Keratinocyte (primary cell): ENCODE measurements around the gene DENND2A. TPM values are rescaled to one million over a fixed set of nuclear protein-coding genes. Genes with fewer than 3 reads are reported as not detected.

ENCODE experiments used
- DNase-seq: peaks from one replicate; pipeline ENCODE4 v3.0.0-alpha.2; 2011; ENCODE audit warnings: low read depth, missing footprints, low spot score
- FAIRE-seq: peaks from 2 replicates; lab custom pipeline; 2011; peaks lifted over from hg19 to GRCh38; lab: Jason Lieb, UNC
- H2AFZ ChIP-seq: 2 replicates; pipeline ENCODE4 v1.6.0; 2012; ENCODE audit warnings: low read length, control low read depth, inconsistent platforms; ENCODE audit not compliant: control insufficient read depth
- H3K27ac ChIP-seq: 2 replicates; pipeline ENCODE4 v1.5.1; 2011; ENCODE audit warnings: low read length; ENCODE audit not compliant: control insufficient read depth, insufficient read depth
- H3K27me3 ChIP-seq: 3 replicates; pipeline ENCODE4 v1.6.0; 2011; ENCODE audit warnings: low read length; ENCODE audit not compliant: control insufficient read depth, insufficient read depth; ENCODE audit errors: extremely low read depth
- H3K36me3 ChIP-seq, 2 experiments: 2 replicates in 1 of 2; 3 replicates in 1 of 2; pipeline ENCODE4 v1.5.1; 2011; ENCODE audit warnings: low read length in 2 of 2, mild to moderate bottlenecking in 1 of 2; ENCODE audit not compliant: control insufficient read depth in 2 of 2, insufficient read depth in 2 of 2; ENCODE audit errors: extremely low read depth in 1 of 2
- H3K4me1 ChIP-seq: 3 replicates; pipeline ENCODE4 v1.5.1; 2011; ENCODE audit warnings: low read length; ENCODE audit not compliant: control insufficient read depth, insufficient read depth; ENCODE audit errors: extremely low read depth
- H3K4me2 ChIP-seq: 3 replicates; pipeline ENCODE4 v1.6.0; 2011; ENCODE audit warnings: low read depth, low read length; ENCODE audit not compliant: control insufficient read depth, insufficient read depth; ENCODE audit errors: extremely low read depth
- H3K4me3 ChIP-seq, 3 experiments: fragments of 200-600 bp in 1 of 3; sonication (generic) in 1 of 3; 2 replicates in 2 of 3; 3 replicates in 1 of 3; pipeline ENCODE4 v1.5.1; 2011 to 2016; ENCODE audit warnings: low read length in 3 of 3, mild to moderate bottlenecking in 3 of 3, control low read depth in 2 of 3, inconsistent platforms in 1 of 3, low read depth in 1 of 3, mixed read lengths in 1 of 3, mixed run types in 1 of 3, moderate library complexity in 1 of 3; ENCODE audit not compliant: control insufficient read depth in 2 of 3, insufficient read depth in 2 of 3; ENCODE audit errors: extremely low read depth in 1 of 3
- H3K79me2 ChIP-seq: 2 replicates; pipeline ENCODE4 v1.6.0; 2012; ENCODE audit warnings: low read length; ENCODE audit not compliant: control insufficient read depth, insufficient read depth
- H3K9ac ChIP-seq: 3 replicates; pipeline ENCODE4 v1.6.0; 2011; ENCODE audit warnings: low read length; ENCODE audit not compliant: control insufficient read depth, insufficient read depth; ENCODE audit errors: extremely low read depth
- H3K9me1 ChIP-seq: 3 replicates; pipeline ENCODE4 v1.6.0; 2011; ENCODE audit warnings: low read length; ENCODE audit not compliant: control insufficient read depth, insufficient read depth; ENCODE audit errors: extremely low read depth
- H3K9me3 ChIP-seq: 2 replicates; pipeline ENCODE4 v1.5.1; 2012; ENCODE audit warnings: low read depth, low read length; ENCODE audit not compliant: control insufficient read depth
- H4K20me1 ChIP-seq: 3 replicates; pipeline ENCODE4 v1.6.0; 2011; ENCODE audit warnings: low read length; ENCODE audit not compliant: control insufficient read depth, insufficient read depth; ENCODE audit errors: extremely low read depth
- EZH2 ChIP-seq: IDR thresholded peaks from one replicate; pipeline ENCODE4 v1.6.1; 2012; ENCODE audit warnings: inconsistent platforms, mild to moderate bottlenecking, low read length, moderate library complexity
- dilution Hi-C: fragments of 300-500 bp; cut with MboI; formaldehyde crosslinking; loops from one replicate; pipeline ENCODE4 v1.7.0; 2020; ENCODE audit warnings: low sequenced_read_pairs; ENCODE audit not compliant: extremely low pct_ligation_motif_present
- polyA plus RNA-seq, 5 experiments: library from polyadenylated mRNA; depleted of rRNA in 3 of 5; stranded (reverse) in 3 of 5; stranded (forward) in 1 of 5; unstranded in 1 of 5; fragments of >200 nt; gene quantifications; 1 replicate in 1 of 5; 2 replicates in 3 of 5; 3 replicates in 1 of 5; pipeline versions ENCODE4 v1.2.1 to v1.2.3, GENCODE V29; 2011 to 2012; ENCODE audit warnings: missing spikeins in 2 of 5, low read depth in 1 of 5, low replicate concordance in 1 of 5
- TF ChIP-seq, protein P1 (sequence below), 3 experiments: IDR thresholded peaks in 1 of 3; conservative IDR thresholded peaks in 1 of 3; optimal IDR thresholded peaks in 1 of 3; 2 replicates in 2 of 3; 3 replicates in 1 of 3; pipeline versions ENCODE3 to v1.5.1; 2011; ENCODE audit warnings: low read length in 3 of 3, mild to moderate bottlenecking in 3 of 3, moderate library complexity in 2 of 3, control low read depth in 1 of 3, inconsistent platforms in 1 of 3; ENCODE audit not compliant: insufficient read depth in 2 of 3; ENCODE audit errors: extremely low read depth in 1 of 3

DENND2A gene
- polyA plus RNA-seq, 1 donor (not counting 4 experiments of a cell fraction or from before 2014, with no cell fraction given) = 1.8 TPM

DNA sequence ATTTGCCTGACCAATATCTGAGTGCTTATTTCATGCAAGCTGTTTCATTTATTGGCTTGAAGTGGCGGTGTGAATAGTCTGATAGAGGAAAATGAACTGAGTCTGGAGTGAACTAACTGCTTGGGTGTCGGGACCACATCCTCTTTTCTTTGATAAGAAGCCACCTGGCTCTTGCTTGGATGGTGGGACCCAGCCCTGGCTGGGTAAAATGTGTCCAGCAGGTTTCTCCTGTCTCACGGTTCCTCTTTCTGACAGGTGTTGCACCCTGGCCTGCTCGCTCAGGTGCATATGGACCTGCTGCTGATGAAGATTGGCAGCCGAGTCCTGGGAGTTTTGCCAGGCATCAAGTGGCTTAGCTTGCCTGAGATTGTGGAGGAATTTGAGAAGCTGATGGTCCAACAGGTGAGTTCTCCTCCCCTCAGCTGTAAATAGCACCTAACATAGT, 33.8 kb upstream of the DENND2A start:
- Histone ChIP-seq H3K36me3 (peaks cover 3 to 7% of the 10 kb centered on the region in 2 experiments), H2AFZ (no peak overlapping the region), H3K79me2 (no peaks in the 10 kb centered on the region), H3K9ac (no peak overlapping the region), H3K9me3 (no peaks in the 10 kb centered on the region), H3K9me1 (no peaks in the 10 kb centered on the region), H3K4me2 (peak overlapping the region; percentile 83), H4K20me1 (no peaks in the 10 kb centered on the region), H3K4me3 (no peak overlapping the region), H3K27me3 (no peaks in the 10 kb centered on the region), H3K27ac (no peak overlapping the region), H3K4me1 (peaks cover 16% of the 10 kb centered on the region)
- dilution Hi-C loops = no loop called here
- TF ChIP-seq, protein P1, sequence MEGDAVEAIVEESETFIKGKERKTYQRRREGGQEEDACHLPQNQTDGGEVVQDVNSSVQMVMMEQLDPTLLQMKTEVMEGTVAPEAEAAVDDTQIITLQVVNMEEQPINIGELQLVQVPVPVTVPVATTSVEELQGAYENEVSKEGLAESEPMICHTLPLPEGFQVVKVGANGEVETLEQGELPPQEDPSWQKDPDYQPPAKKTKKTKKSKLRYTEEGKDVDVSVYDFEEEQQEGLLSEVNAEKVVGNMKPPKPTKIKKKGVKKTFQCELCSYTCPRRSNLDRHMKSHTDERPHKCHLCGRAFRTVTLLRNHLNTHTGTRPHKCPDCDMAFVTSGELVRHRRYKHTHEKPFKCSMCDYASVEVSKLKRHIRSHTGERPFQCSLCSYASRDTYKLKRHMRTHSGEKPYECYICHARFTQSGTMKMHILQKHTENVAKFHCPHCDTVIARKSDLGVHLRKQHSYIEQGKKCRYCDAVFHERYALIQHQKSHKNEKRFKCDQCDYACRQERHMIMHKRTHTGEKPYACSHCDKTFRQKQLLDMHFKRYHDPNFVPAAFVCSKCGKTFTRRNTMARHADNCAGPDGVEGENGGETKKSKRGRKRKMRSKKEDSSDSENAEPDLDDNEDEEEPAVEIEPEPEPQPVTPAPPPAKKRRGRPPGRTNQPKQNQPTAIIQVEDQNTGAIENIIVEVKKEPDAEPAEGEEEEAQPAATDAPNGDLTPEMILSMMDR (optimal IDR thresholded peaks at IDR 0.05 in 1 of 3, IDR thresholded peaks at IDR 0.05 in 1 of 3, conservative IDR thresholded peaks at IDR 0.05 in 1 of 3; ENCODE audit: extremely low read depth in 1 of 3, insufficient read depth in 2 of 3, low read length in 3 of 3) = no peak
- TF ChIP-seq EZH2 = no peak
- DNase-seq (no peak), FAIRE-seq (no peak)

GRCh38 chr7:140673774-140674155, 33.2 kb upstream of the DENND2A start:
- no peaks in the 10 kb centered on the region for H3K9me3 ChIP-seq
- DNase-seq (no peak), FAIRE-seq (no peak)
- dilution Hi-C loops = no loop called here
- H3K4me1 ChIP-seq = peaks cover 16% of the 10 kb centered on the region
- no peak overlapping the region for H3K27ac ChIP-seq
- TF ChIP-seq, protein P1 (optimal IDR thresholded peaks at IDR 0.05 in 1 of 3, IDR thresholded peaks at IDR 0.05 in 1 of 3, conservative IDR thresholded peaks at IDR 0.05 in 1 of 3; ENCODE audit: extremely low read depth in 1 of 3, insufficient read depth in 2 of 3, low read length in 3 of 3) = no peak
- TF ChIP-seq EZH2 = no peak
- H3K36me3 ChIP-seq = peaks cover 1 to 3% of the 10 kb centered on the region in 2 experiments
- H3K79me2 ChIP-seq = no peaks in the 10 kb centered on the region
- peak overlapping the region; percentile 83 for H3K4me2 ChIP-seq
- no peaks in the 10 kb centered on the region for H3K9me1 ChIP-seq
- peak overlapping the region; percentile 68 for H3K9ac ChIP-seq
- peak overlapping the region; percentile 58 to 79 (median 72) for H3K4me3 ChIP-seq
- no peaks in the 10 kb centered on the region for H4K20me1 ChIP-seq
- peak overlapping the region; percentile 88 for H2AFZ ChIP-seq
- no peaks in the 10 kb centered on the region for H3K27me3 ChIP-seq
